Panc1 (cell line): Measurements from ENCODE around the gene RBMS3. TPM values are rescaled to one million over a fixed set of nuclear protein-coding genes. Genes with fewer than 3 reads are reported as not detected.

Source experiments
- ATAC-seq: fragments of 200-7000 bp; cut with Tn5 transposase; 2 replicates; pipeline ENCODE4 v1.9.1; 2020; ENCODE audit warnings: mild to moderate bottlenecking, moderate library complexity
- BruUV-seq: library from RNA; stranded (reverse); fragments of 400-500 nt; replicated peaks from 2 replicates; lab custom pipeline; 2021; lab: Mats Ljungman, UMichigan
- CTCF ChIA-PET: fragments of 300-600 bp; sonication (Branson Sonifier 250); formaldehyde crosslinking; loops from one replicate; lab custom pipeline; 2022; ENCODE audit warnings: antibody characterized with exemption; lab: Charles Lee
- POLR2A ChIA-PET: fragments of 300-600 bp; sonication (Branson Sonifier 250); formaldehyde crosslinking; loops from one replicate; lab custom pipeline; 2022; ENCODE audit warnings: antibody characterized with exemption; lab: Charles Lee
- DNase-seq: peaks from one replicate; pipeline ENCODE4 v3.0.0-alpha.2; 2010; ENCODE audit warnings: low read depth, low spot score
- H3K27ac ChIP-seq: 2 replicates; pipeline ENCODE4 v1.5.1; 2011; ENCODE audit warnings: mild to moderate bottlenecking, low read length, inconsistent platforms
- H3K27me3 ChIP-seq: fragments of 200-500 bp; sonication (Bioruptor generic); 2 replicates; pipeline ENCODE4 v1.6.0; 2014; ENCODE audit warnings: low read length, inconsistent platforms; ENCODE audit not compliant: control insufficient read depth, insufficient read depth
- H3K36me3 ChIP-seq: fragments of 200-500 bp; sonication (Bioruptor generic); 2 replicates; pipeline ENCODE4 v1.5.1; 2014; ENCODE audit warnings: inconsistent platforms, mild to moderate bottlenecking, low read length, moderate library complexity; ENCODE audit not compliant: control insufficient read depth, insufficient read depth
- H3K4me1 ChIP-seq: 2 replicates; pipeline ENCODE4 v1.5.1; 2011; ENCODE audit warnings: inconsistent platforms, mild to moderate bottlenecking, low read length, moderate library complexity; ENCODE audit not compliant: control insufficient read depth, insufficient read depth
- H3K4me3 ChIP-seq, 2 experiments: 2 replicates each; pipeline ENCODE4 v1.5.1; 2011 to 2012; ENCODE audit warnings: low read depth in 2 of 2, low read length in 2 of 2, mild to moderate bottlenecking in 2 of 2, inconsistent platforms in 1 of 2, moderate library complexity in 1 of 2
- H3K9me3 ChIP-seq: fragments of 200-500 bp; sonication (Bioruptor generic); 2 replicates; pipeline ENCODE4 v1.5.1; 2014; ENCODE audit warnings: low read depth, mild to moderate bottlenecking, inconsistent platforms, low read length, moderate library complexity; ENCODE audit not compliant: control insufficient read depth, insufficient read depth
- CTCF ChIP-seq: fragments of 450-650 bp; IDR thresholded peaks from 2 replicates; pipeline ENCODE4 v1.5.1; 2017; ENCODE audit warnings: mild to moderate bottlenecking
- POLR2AphosphoS5 ChIP-seq: IDR thresholded peaks from 2 replicates; pipeline ENCODE4 v1.6.1; 2012; ENCODE audit warnings: mild to moderate bottlenecking, low read depth, low read length, moderate library complexity
- REST ChIP-seq, 2 experiments: IDR thresholded peaks; 2 replicates each; pipeline ENCODE4 v1.6.1; 2011 to 2012; ENCODE audit warnings: low read depth in 2 of 2, control low read depth in 1 of 2, low read length in 1 of 2, mild to moderate bottlenecking in 1 of 2, moderate library complexity in 1 of 2; ENCODE audit not compliant: insufficient read depth in 1 of 2
- SIN3A ChIP-seq: IDR thresholded peaks from 2 replicates; pipeline ENCODE4 v1.6.1; 2012; ENCODE audit warnings: low read depth, mild to moderate bottlenecking, low read length, moderate library complexity, borderline replicate concordance; ENCODE audit not compliant: insufficient read depth
- TCF7L2 ChIP-seq: IDR thresholded peaks from 2 replicates; pipeline ENCODE4 v1.6.1; 2011; ENCODE audit warnings: mild to moderate bottlenecking, low read depth, low read length, inconsistent platforms
- in situ Hi-C: cut with HindIII; loops from 2 replicates; pipeline ENCODE4 v1.10.0; 2016; ENCODE audit warnings: low sequenced_read_pairs, low pct_unique_long_range_greater_than_20kb
- intact Hi-C: fragments of 100-400 bp; cut with micrococcal nuclease; formaldehyde crosslinking; loops from one replicate; pipeline ENCODE4 v1.10.0; 2022; ENCODE audit not compliant: unreplicated experiment
- total RNA-seq: library from RNA; stranded (reverse); gene quantifications from one replicate; pipeline ENCODE4 v1.2.1, GENCODE V29; 2021; ENCODE audit not compliant: unreplicated experiment

Gene RBMS3
- total RNA-seq, 1 experiment from 2014 or later = 1.1 TPM

- ATAC-seq (no peak), DNase-seq (no peak)
- ChIA-PET POLR2A (no interaction called here), CTCF (no interaction called here)
- no TSS peak for BruUV-seq
- Histone ChIP-seq H3K4me1 (no peaks in the 10 kb centered on the region), H3K27me3 (no peaks in the 10 kb centered on the region), H3K36me3 (no peaks in the 10 kb centered on the region), H3K9me3 (no peaks in the 10 kb centered on the region), H3K27ac (no peak overlapping the region), H3K4me3 (no peak overlapping the region)
- TF ChIP-seq SIN3A (no peak), POLR2AphosphoS5 (no peak), REST (IDR thresholded peaks at IDR 0.05; ENCODE audit: insufficient read depth in 1 of 2, low read depth in 2 of 2, low read length in 1 of 2) (no peak), CTCF (no peak), TCF7L2 (no peak)
- intact Hi-C loops = no loop called here
- in situ Hi-C loops = no loop called here
Measured at GRCh38 chr3:29436612-29437323, 155.9 kb downstream of the RBMS3 start.

GRCh38 chr3:29438580-29438979, 157.7 kb downstream of the RBMS3 start:
- DNase-seq = no peak
- H3K9me3 ChIP-seq = no peaks in the 10 kb centered on the region
- H3K4me3 ChIP-seq = no peak overlapping the region
- no peaks in the 10 kb centered on the region for H3K27me3 ChIP-seq
- ChIA-PET POLR2A (no interaction called here), CTCF (no interaction called here)
- H3K27ac ChIP-seq = no peak overlapping the region
- no peaks in the 10 kb centered on the region for H3K4me1 ChIP-seq
- in situ Hi-C loops = no loop called here
- H3K36me3 ChIP-seq = no peaks in the 10 kb centered on the region
- intact Hi-C loops = no loop called here
- no peak for ATAC-seq
- TF ChIP-seq SIN3A (no peak), REST (IDR thresholded peaks at IDR 0.05; ENCODE audit: insufficient read depth in 1 of 2, low read depth in 2 of 2, low read length in 1 of 2) (no peak), CTCF (no peak), TCF7L2 (no peak), POLR2AphosphoS5 (no peak)
- BruUV-seq = no TSS peak
